ENCODE measurements around the gene NWD2. TPM values are rescaled to one million over a fixed set of nuclear protein-coding genes. Genes with fewer than 3 reads are reported as not detected.

The NWD2 gene
- total RNA-seq, 1 experiment from 2014 or later: not detected

DNA sequence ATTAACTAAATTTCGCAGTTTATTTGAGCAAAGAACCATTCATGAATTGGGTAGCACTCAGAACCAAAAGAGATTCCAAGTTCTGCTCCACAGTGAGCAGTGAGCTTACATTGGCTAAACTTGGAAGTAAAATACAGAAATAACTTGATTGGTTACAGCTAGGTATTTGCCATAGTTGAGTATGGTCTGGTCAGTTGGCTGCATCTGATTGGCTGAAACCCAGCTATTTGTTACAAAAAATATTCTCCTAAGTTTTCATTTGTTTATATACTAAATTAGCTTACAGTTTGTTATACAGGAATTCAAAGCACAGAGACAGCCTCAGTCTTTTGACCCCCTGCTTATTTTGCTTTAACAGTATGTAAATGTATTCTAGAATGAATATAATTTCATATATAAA lies 226.6 kb downstream of the NWD2 start:
- BruUV-seq (replicated peaks): no TSS peak
- H3K9me3 ChIP-seq (ENCODE audit: low read depth, low read length, poor library complexity, severe bottlenecking): no peaks in the 10 kb centered on the region
- no peaks in the 10 kb centered on the region for H3K4me1 ChIP-seq (ENCODE audit: insufficient read depth, low read length, poor library complexity, severe bottlenecking)
- TF ChIP-seq EZH2 (IDR thresholded peaks at IDR 0.05; ENCODE audit: borderline replicate concordance, low read depth, low read length, poor library complexity, severe bottlenecking): no peak
- TF ChIP-seq, protein P1, sequence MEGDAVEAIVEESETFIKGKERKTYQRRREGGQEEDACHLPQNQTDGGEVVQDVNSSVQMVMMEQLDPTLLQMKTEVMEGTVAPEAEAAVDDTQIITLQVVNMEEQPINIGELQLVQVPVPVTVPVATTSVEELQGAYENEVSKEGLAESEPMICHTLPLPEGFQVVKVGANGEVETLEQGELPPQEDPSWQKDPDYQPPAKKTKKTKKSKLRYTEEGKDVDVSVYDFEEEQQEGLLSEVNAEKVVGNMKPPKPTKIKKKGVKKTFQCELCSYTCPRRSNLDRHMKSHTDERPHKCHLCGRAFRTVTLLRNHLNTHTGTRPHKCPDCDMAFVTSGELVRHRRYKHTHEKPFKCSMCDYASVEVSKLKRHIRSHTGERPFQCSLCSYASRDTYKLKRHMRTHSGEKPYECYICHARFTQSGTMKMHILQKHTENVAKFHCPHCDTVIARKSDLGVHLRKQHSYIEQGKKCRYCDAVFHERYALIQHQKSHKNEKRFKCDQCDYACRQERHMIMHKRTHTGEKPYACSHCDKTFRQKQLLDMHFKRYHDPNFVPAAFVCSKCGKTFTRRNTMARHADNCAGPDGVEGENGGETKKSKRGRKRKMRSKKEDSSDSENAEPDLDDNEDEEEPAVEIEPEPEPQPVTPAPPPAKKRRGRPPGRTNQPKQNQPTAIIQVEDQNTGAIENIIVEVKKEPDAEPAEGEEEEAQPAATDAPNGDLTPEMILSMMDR (conservative IDR thresholded peaks at IDR 0.05; ENCODE audit: low read depth, low read length): no peak
- no peak overlapping the region for H3K4me3 ChIP-seq (ENCODE audit: low read depth, low read length, poor library complexity, severe bottlenecking)
- CTCF ChIA-PET: no interaction called here
- no peak overlapping the region for H3K27ac ChIP-seq (ENCODE audit: low read depth, low read length, poor library complexity, severe bottlenecking)
- no peaks in the 10 kb centered on the region for H3K36me3 ChIP-seq (ENCODE audit: insufficient read depth, low read length, poor library complexity, severe bottlenecking)
- POLR2A ChIA-PET (ENCODE audit: low non-redundant PET): interaction anchor here (0.5 kb wide), 1 partner anchor 84 kb away, joined by 3 read pairs; no protein-coding TSS in a partner anchor
- DNase-seq (ENCODE audit: low spot score): no peak
- intact Hi-C loops (cut with micrococcal nuclease; ENCODE audit: unreplicated experiment): no loop called here
- peaks cover 33% of the 10 kb centered on the region for H3K27me3 ChIP-seq (replicated peaks; ENCODE audit: insufficient read depth, low read depth, low read length, poor library complexity)

DNA sequence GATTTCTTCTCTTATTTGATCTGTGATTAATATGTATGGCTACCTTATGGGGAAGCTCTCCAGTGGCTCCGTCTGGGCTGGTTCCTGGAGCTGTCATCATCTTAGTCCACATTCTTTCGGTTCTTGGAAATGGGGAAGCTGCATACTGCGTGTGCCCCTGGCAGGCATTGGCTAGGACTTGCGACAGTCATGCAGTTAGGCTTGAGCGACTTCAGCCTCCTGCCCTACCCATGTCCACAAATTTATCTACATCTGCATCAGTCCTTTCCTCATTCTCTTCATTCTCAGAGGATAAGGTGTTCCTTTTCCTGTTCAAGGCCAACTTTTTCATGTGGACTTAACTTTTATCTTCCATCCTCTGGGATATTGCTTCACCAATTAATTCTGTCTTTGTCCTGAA lies 227.4 kb downstream of the NWD2 start:
- Histone ChIP-seq H3K4me1 (ENCODE audit: insufficient read depth, low read length, poor library complexity, severe bottlenecking) (no peaks in the 10 kb centered on the region), H3K27ac (ENCODE audit: low read depth, low read length, poor library complexity, severe bottlenecking) (no peak overlapping the region), H3K4me3 (ENCODE audit: low read depth, low read length, poor library complexity, severe bottlenecking) (no peak overlapping the region), H3K36me3 (ENCODE audit: insufficient read depth, low read length, poor library complexity, severe bottlenecking) (no peaks in the 10 kb centered on the region), H3K9me3 (ENCODE audit: low read depth, low read length, poor library complexity, severe bottlenecking) (no peaks in the 10 kb centered on the region), H3K27me3 (replicated peaks; ENCODE audit: insufficient read depth, low read depth, low read length, poor library complexity) (peaks cover 33% of the 10 kb centered on the region)
- intact Hi-C loops (cut with micrococcal nuclease; ENCODE audit: unreplicated experiment): no loop called here
- ChIA-PET CTCF (no interaction called here), POLR2A (ENCODE audit: low non-redundant PET) (no interaction called here)
- no peak for DNase-seq (ENCODE audit: low spot score)
- TF ChIP-seq, protein P1 (conservative IDR thresholded peaks at IDR 0.05; ENCODE audit: low read depth, low read length): no peak
- no peak for TF ChIP-seq EZH2 (IDR thresholded peaks at IDR 0.05; ENCODE audit: borderline replicate concordance, low read depth, low read length, poor library complexity, severe bottlenecking)
- BruUV-seq (replicated peaks): no TSS peak

DNA sequence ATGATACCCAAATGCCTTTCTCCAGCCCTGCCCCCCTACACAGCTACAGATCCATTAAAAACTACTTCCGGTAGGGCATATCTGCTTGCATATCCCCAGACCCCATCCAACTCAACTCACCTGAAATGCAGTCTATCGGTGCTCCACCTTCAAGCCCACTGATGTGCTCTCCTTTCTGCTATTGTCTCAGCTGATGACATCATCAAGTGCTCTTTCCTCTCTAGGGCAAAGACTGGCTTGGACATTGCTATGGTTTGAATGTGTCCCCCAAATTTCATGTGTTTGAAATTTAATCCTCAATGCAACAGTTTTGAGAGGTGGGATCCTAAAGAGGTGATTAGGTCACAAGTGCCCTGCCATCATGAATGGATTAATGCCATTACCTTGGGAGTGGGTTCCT lies 229.3 kb downstream of the NWD2 start:
- ChIA-PET POLR2A (ENCODE audit: low non-redundant PET) (no interaction called here), CTCF (no interaction called here)
- Histone ChIP-seq H3K36me3 (ENCODE audit: insufficient read depth, low read length, poor library complexity, severe bottlenecking) (no peaks in the 10 kb centered on the region), H3K27me3 (replicated peaks; ENCODE audit: insufficient read depth, low read depth, low read length, poor library complexity) (peaks cover 39% of the 10 kb centered on the region), H3K4me1 (ENCODE audit: insufficient read depth, low read length, poor library complexity, severe bottlenecking) (no peaks in the 10 kb centered on the region), H3K9me3 (ENCODE audit: low read depth, low read length, poor library complexity, severe bottlenecking) (no peaks in the 10 kb centered on the region), H3K27ac (ENCODE audit: low read depth, low read length, poor library complexity, severe bottlenecking) (no peak overlapping the region), H3K4me3 (ENCODE audit: low read depth, low read length, poor library complexity, severe bottlenecking) (no peak overlapping the region)
- TF ChIP-seq EZH2 (IDR thresholded peaks at IDR 0.05; ENCODE audit: borderline replicate concordance, low read depth, low read length, poor library complexity, severe bottlenecking): no peak
- TF ChIP-seq, protein P1 (conservative IDR thresholded peaks at IDR 0.05; ENCODE audit: low read depth, low read length): no peak
- BruUV-seq (replicated peaks): no TSS peak
- no peak for DNase-seq (ENCODE audit: low spot score)
- intact Hi-C loops (cut with micrococcal nuclease; ENCODE audit: unreplicated experiment): no loop called here
